ENCODE measurements around the gene LMF1. TPM values are rescaled to one million over a fixed set of nuclear protein-coding genes. Genes with fewer than 3 reads are reported as not detected.

The LMF1 gene
- total RNA-seq, 4 donors from 2014 or later = 21.8 to 47.9 (median 36.0) TPM

DNA sequence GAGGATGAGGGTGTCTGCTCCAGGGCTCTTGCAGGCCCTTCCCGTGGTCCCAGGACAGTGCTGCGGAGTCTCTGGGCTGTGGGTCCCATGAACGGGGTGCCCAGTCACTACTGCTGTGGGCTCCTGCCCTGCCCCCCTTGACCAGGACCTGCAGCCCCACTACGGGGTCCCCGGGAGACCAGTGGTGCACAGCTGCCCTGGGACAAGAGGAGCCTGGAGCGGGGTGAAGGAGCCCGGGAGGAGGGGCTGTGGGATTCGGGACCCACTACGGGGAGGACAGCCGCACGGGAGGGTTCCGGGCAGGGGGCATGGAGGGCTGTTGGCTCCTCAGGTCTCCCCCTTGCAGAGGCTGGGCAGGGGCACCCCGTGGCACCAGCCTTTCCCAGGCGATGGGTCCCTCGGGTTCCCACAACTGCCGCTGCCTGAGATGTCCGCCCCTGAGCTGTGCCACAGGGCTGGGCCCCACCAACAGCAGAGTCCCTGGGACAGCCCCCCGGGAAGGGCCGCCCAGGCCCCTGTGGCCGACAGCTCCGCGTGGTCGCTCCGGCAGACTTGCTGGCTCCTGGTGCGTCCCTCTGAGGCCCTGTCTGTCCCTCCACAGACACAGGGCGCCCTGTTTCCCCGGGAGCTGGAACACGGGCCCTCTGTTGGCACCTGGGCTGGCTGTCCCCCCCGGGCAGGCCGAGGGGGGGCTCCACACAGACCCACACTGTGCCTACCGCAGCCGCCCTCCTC lies 118.2 kb downstream of the LMF1 start:
- Histone ChIP-seq H3K27me3 (no peaks in the 10 kb centered on the region), H3K4me1 (no peaks in the 10 kb centered on the region), H3K9me3 (no peaks in the 10 kb centered on the region), H3K4me3 (no peak overlapping the region), H3K36me3 (no peaks in the 10 kb centered on the region), H3K27ac (no peak overlapping the region)
- intact Hi-C loops (cut with DNase I; ENCODE audit: low total_unique reads) = no loop called here
- TF ChIP-seq, protein P1, sequence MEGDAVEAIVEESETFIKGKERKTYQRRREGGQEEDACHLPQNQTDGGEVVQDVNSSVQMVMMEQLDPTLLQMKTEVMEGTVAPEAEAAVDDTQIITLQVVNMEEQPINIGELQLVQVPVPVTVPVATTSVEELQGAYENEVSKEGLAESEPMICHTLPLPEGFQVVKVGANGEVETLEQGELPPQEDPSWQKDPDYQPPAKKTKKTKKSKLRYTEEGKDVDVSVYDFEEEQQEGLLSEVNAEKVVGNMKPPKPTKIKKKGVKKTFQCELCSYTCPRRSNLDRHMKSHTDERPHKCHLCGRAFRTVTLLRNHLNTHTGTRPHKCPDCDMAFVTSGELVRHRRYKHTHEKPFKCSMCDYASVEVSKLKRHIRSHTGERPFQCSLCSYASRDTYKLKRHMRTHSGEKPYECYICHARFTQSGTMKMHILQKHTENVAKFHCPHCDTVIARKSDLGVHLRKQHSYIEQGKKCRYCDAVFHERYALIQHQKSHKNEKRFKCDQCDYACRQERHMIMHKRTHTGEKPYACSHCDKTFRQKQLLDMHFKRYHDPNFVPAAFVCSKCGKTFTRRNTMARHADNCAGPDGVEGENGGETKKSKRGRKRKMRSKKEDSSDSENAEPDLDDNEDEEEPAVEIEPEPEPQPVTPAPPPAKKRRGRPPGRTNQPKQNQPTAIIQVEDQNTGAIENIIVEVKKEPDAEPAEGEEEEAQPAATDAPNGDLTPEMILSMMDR (IDR thresholded peaks at IDR 0.05) = no peak
- TF ChIP-seq POLR2A (IDR thresholded peaks at IDR 0.05) = no peak
- DNase-seq = no peak

- no peak for DNase-seq
- no peak overlapping the region for H3K27ac ChIP-seq
Measured at GRCh38 chr16:851871-852270, 118.9 kb downstream of the LMF1 start.

DNA sequence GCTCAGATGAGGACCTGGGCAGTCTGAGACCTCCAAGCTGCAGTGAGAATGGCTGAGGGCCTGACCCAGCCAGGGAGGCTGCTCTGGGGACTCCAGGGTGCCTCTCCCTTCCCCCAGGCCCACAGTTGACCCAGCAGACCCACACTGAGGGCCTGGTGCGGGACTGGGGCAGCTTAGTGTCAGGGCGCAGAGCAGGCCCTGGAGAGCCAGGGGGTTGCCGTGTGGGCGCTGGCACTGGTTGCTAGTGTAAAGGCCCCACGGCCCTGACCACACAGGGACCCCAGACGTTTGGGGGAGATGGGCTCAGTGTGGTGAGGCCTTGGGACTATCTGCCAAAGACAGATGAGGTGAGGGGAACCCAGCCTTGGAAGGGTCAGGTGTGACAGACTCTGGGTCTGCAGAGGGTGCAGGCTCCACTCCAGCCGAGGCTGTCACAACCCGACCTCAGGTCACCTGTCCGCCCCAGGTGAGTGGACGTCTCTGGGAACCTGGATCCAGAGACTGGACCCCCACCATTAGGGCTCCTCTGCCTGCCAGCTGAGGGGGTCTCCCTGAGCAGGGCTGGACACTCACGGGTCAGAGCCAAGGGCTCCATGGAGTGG lies 119.5 kb downstream of the LMF1 start:
- no peak for TF ChIP-seq POLR2A (IDR thresholded peaks at IDR 0.05)
- TF ChIP-seq, protein P1 (IDR thresholded peaks at IDR 0.05) = no peak
- Histone ChIP-seq H3K4me3 (no peak overlapping the region), H3K36me3 (no peaks in the 10 kb centered on the region), H3K27ac (no peak overlapping the region), H3K9me3 (no peaks in the 10 kb centered on the region), H3K27me3 (no peaks in the 10 kb centered on the region), H3K4me1 (no peaks in the 10 kb centered on the region)
- no peak for DNase-seq
- intact Hi-C loops (cut with DNase I; ENCODE audit: low total_unique reads) = no loop called here

More at GRCh38 chr16:851871-852270, 118.9 kb downstream of the LMF1 start:
- H3K27me3 ChIP-seq = no peaks in the 10 kb centered on the region
- no peak overlapping the region for H3K4me3 ChIP-seq
- H3K36me3 ChIP-seq = no peaks in the 10 kb centered on the region
- intact Hi-C loops (cut with DNase I; ENCODE audit: low total_unique reads) = no loop called here
- no peaks in the 10 kb centered on the region for H3K4me1 ChIP-seq
- TF ChIP-seq, protein P1 (IDR thresholded peaks at IDR 0.05) = no peak
- TF ChIP-seq POLR2A (IDR thresholded peaks at IDR 0.05) = no peak
- H3K9me3 ChIP-seq = no peaks in the 10 kb centered on the region

GRCh38 chr16:850668-851067 lies 120.1 kb downstream of the LMF1 start:
- no peaks in the 10 kb centered on the region for H3K27me3 ChIP-seq
- no peak for TF ChIP-seq POLR2A (IDR thresholded peaks at IDR 0.05)
- H3K36me3 ChIP-seq = no peaks in the 10 kb centered on the region
- no peaks in the 10 kb centered on the region for H3K9me3 ChIP-seq
- intact Hi-C loops (cut with DNase I; ENCODE audit: low total_unique reads) = no loop called here
- H3K4me3 ChIP-seq = no peak overlapping the region
- DNase-seq = no peak
- H3K4me1 ChIP-seq = no peaks in the 10 kb centered on the region
- H3K27ac ChIP-seq = no peak overlapping the region

DNA sequence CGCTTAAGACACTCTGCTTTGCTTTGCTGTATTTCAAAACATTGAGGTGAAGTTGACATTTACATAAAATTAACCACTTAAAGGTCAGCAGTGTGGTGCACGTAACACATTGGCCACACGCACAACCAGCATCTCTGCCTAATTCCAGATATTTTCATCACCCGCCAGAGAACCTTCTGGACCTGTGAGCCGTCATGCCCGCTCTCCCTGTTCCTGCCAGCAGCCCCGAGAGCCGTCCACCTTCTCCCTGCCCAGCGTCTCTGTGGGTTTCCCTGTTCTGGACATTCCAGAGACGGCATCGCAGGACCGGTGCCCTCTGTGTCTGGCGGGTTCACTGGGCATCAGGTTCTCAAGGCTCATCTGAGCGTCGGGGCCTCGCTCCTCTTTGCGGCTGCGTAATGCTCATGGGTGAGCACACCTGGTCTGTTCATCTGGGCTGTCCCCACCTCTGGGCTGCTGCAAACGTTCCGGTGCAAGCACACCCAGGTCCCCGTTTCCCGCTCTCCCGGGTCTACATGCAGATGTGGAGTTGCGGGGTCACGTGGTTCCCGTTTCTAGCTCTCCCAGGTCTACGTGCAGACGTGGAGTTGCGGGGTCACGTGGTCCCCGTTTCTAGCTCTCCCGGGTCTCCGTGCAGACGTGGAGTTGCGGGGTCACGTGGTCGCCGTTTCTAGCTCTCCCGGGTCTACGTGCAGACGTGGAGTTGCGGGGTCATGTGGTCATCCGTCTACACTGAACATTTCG lies 122.1 kb downstream of the LMF1 start:
- TF ChIP-seq, protein P1 (IDR thresholded peaks at IDR 0.05) = no peak
- TF ChIP-seq POLR2A (IDR thresholded peaks at IDR 0.05) = no peak
- H3K27ac ChIP-seq = no peak overlapping the region
- no peak overlapping the region for H3K4me3 ChIP-seq
- no peaks in the 10 kb centered on the region for H3K9me3 ChIP-seq
- no peaks in the 10 kb centered on the region for H3K27me3 ChIP-seq
- H3K4me1 ChIP-seq = no peaks in the 10 kb centered on the region
- no peak for DNase-seq
- intact Hi-C loops (cut with DNase I; ENCODE audit: low total_unique reads) = no loop called here
- H3K36me3 ChIP-seq = no peaks in the 10 kb centered on the region
